H54 (cell line): Measurements from ENCODE around the gene CASKIN2.

Experiments
- DNase-seq: peaks from one replicate; pipeline ENCODE4 v3.0.0; 2011; ENCODE audit warnings: low spot score, mixed read lengths; ENCODE audit not compliant: insufficient read length
- FAIRE-seq: peaks from 3 replicates; lab custom pipeline; 2011; peaks lifted over from hg19 to GRCh38; lab: Jason Lieb, UNC
- POLR2A ChIP-seq: IDR thresholded peaks from 2 replicates; pipeline ENCODE4 v1.6.1; 2011; ENCODE audit warnings: low read depth, mild to moderate bottlenecking, low read length

The CASKIN2 gene

GRCh38 chr17:75511610-75512575 is 3.4 kb downstream of the CASKIN2 start:
- DNase-seq (no peak), FAIRE-seq (no peak)
- TF ChIP-seq POLR2A, result no peak

GRCh38 chr17:75511270-75511609 is 4.1 kb downstream of the CASKIN2 start:
- FAIRE-seq (no peak), DNase-seq (no peak)
- TF ChIP-seq POLR2A, result no peak

GRCh38 chr17:75509528-75510258 is 5.6 kb downstream of the CASKIN2 start:
- FAIRE-seq, result no peak
- no peak for TF ChIP-seq POLR2A
- no peak for DNase-seq

- no peak for TF ChIP-seq POLR2A
- no peak for FAIRE-seq
- DNase-seq, result no peak
Measured at GRCh38 chr17:75508931-75509361, 6.4 kb downstream of the CASKIN2 start.

- TF ChIP-seq POLR2A, result no peak
- FAIRE-seq (no peak), DNase-seq (peak; percentile 84)
Measured at GRCh38 chr17:75507733-75508719, 7.3 kb downstream of the CASKIN2 start.

- TF ChIP-seq POLR2A, result no peak
- no peak for FAIRE-seq
Measured at GRCh38 chr17:75506888-75507287, 8.4 kb downstream of the CASKIN2 start.

GRCh38 chr17:75506134-75506533 is 9.2 kb downstream of the CASKIN2 start:
- no peak for FAIRE-seq
- DNase-seq, result no peak
- TF ChIP-seq POLR2A, result no peak

More at GRCh38 chr17:75506888-75507287, 8.4 kb downstream of the CASKIN2 start:
- no peak for DNase-seq

- TF ChIP-seq POLR2A, result no peak
- no peak for DNase-seq
- FAIRE-seq, result no peak
Measured at GRCh38 chr17:75505640-75506039, 9.7 kb downstream of the CASKIN2 start.

- no peak for TF ChIP-seq POLR2A
- no peak for FAIRE-seq
- DNase-seq, result no peak
Measured at GRCh38 chr17:75505152-75505409, 10.3 kb downstream of the CASKIN2 start.

GRCh38 chr17:75504347-75505151 is 10.8 kb downstream of the CASKIN2 start:
- TF ChIP-seq POLR2A, result no peak

GRCh38 chr17:75503976-75504346 is 11.4 kb downstream of the CASKIN2 start:
- FAIRE-seq, result no peak

More at GRCh38 chr17:75504347-75505151, 10.8 kb downstream of the CASKIN2 start:
- DNase-seq (peak; percentile 81), FAIRE-seq (no peak)

GRCh38 chr17:75503337-75503950 is 11.9 kb downstream of the CASKIN2 start:
- FAIRE-seq (no peak), DNase-seq (no peak)
- no peak for TF ChIP-seq POLR2A

More at GRCh38 chr17:75503976-75504346, 11.4 kb downstream of the CASKIN2 start:
- no peak for DNase-seq
- TF ChIP-seq POLR2A, result no peak
